Right renal cortex interstitium (tissue), 3 donors: ENCODE data around the gene MAST3. TPM values are rescaled to one million over a fixed set of nuclear protein-coding genes. Genes with fewer than 3 reads are reported as not detected.

Experiments used
- DNase-seq, 3 donors: peaks; one replicate each; pipeline ENCODE4 v3.0.0-alpha.2; 2013; ENCODE audit warnings: low read depth in 3 of 3, low spot score in 2 of 3
- polyA plus RNA-seq, 3 donors: library from polyadenylated mRNA; unstranded; fragments of 120-200 nt; gene quantifications; one replicate each; pipeline ENCODE4 v1.2.1, GENCODE V29; 2013; ENCODE audit not compliant: insufficient read length in 3 of 3

The MAST3 gene
- 1 to 10 TPM; 3.5 to 5.1 (median 4.5) TPM for polyA plus RNA-seq

DNA sequence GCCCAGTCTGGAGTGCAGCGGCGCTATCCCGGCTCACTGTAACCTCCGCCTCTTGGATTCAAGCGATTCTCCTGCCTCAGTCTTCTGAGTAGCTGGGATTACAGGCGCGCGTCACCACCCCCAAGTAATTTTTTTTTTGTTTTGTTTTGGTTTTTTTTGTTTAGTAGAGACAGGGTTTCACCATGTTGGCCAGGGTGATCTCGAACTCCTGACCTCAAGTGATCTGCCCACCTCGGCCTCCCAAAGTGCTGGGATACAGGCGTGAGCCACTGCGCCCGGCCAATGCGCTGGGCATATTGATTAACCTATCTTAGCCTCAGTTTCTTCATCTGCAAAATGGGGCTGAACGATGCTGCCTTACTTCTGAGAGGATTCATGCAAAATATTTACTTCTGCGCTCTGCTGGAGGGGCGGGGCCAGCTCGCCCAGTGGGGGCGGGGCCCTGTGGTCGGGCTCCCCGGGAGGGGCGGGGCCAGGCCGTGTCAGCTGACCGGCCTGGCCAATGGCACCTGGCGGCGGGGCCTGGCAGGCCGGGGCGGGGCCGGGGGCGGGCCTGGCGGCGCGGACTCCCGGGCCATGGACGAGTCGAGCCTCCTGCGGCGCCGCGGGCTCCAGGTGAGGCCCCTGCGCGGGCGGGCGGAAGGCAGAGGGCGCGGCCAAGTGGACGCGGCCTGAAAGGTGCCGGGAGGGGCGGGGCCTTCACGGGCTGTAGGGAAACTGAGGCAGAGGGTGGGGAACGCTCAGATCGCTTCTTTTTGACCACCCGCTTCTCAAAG is at the start of gene MAST3:
Gene MAST3 (plus strand): TSS at position 562 of the 776 bp plus-strand sequence. CDS start 15 bp downstream, at position 577.
- DNase-seq, result no peak

GRCh38 chr19:18049385-18049784 is 48.2 kb upstream of the MAST3 start:
- DNase-seq, result no peak

DNA sequence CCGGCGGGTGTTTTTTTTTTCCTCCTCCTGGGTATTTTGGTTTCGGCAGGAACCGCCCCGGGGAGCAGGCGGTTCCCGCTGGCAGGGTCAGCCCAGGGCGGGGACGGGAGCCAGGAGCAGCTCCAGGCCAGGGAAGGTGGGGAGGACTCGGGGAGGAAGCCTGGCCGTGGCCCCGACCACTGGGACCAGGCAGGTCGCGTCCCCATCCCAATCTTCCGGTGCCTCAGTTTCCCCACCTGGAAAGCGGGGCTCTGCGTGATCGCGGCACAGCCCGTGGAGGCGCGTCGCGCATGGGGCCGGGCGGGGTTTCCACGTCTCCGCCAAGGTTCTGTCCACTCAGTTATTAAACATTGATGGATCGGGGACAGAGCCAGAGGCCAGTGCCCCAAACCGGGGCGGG is 45.7 kb upstream of the MAST3 start:
- DNase-seq, result no peak

DNA sequence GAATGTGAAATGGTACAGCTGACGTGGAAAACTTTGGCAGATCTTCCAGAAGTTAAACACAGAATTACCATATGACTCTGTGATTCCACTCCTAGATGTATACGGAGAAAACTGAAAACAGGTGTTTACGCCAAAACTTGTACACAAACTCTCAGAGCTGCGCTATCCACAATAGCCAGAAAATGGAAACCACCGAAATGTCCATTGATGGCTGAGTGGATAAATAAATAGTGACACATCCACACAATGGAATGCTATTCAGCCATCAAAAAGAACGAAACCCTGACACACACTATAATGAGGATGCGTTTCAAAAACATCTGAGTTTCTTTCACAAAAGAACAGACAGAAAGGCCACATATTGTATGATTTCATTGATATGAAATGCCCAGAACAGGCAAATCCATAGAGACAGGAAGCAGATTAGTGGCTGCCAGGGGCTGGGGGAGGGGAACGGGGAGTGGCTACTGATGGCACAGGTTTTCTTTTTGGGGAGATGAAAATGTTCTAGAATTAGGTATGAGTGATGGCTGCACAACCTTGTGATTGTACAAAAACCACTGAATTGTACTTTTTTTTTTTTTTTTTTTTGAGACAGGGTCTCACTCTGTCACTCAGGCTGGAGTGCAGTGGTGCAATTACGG is 43.9 kb upstream of the MAST3 start:
- DNase-seq, result no peak

GRCh38 chr19:18055967-18056366 is 41.6 kb upstream of the MAST3 start:
- no peak for DNase-seq

DNA sequence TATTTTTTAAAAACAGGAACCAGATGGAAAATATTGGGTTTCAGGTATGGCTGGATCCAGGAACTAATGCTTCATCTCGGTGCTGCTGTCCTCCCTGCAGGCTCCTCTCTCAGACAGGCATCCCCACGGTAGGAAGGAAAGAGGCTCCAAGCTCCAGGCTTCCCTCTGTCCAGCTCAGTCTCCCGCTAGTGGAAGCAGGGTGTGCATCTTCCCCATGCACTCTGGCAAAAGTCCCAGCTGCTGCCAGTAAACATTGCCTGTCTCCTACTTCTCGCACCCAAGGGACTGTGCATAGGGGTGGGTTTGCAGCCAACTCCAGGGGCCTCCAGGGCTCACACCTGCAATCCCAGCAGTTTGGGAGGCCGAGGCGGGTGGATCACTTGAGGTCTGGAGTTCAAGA is 40.0 kb upstream of the MAST3 start:
- no peak for DNase-seq

DNA sequence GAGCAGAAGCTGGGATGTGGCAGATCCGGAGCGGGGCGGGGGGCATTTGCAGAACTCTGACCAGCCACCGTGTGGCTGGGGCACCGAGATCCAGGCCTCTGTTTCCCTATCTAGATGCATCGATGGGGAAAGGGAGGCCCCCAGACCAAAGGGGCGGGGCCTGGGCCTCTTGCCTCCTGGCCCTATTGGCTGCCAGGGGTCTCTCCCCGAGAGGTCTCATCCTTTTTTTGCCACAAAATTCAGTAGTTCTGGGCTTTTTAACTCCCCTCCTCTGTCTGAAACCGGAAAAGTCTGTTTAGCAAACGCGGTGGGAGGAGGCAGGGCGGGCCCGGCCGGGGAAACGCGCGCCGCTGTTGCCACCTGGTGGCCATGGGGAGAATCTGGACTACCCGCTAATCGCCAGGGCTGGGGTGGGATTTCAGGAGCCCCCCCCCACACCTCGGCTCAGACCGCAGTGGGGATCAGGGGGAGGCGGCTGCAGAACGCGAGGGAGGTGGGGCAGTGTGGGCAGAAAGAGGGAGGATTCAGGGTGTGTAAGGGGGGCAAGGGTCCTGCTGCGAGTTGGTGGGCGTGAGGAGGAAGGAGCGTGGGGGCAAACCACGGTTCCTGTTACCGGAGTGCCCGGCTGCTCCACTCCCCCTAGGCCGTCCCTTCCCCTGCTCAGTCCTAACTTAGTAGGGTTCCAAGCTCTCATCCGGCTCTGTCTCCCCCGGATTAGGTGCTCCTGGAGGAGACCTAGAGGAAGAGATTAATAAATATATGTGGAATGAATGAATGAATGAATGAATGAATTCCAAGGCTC is 39.2 kb upstream of the MAST3 start:
- peak; percentile 55 to 65 (median 63) for DNase-seq

- DNase-seq, result no peak
Observed at GRCh38 chr19:18059297-18059696, 38.3 kb upstream of the MAST3 start.

GRCh38 chr19:18059902-18060301 is 37.7 kb upstream of the MAST3 start:
- no peak for DNase-seq

- no peak for DNase-seq
Observed at GRCh38 chr19:18060472-18060871, 37.1 kb upstream of the MAST3 start.

DNA sequence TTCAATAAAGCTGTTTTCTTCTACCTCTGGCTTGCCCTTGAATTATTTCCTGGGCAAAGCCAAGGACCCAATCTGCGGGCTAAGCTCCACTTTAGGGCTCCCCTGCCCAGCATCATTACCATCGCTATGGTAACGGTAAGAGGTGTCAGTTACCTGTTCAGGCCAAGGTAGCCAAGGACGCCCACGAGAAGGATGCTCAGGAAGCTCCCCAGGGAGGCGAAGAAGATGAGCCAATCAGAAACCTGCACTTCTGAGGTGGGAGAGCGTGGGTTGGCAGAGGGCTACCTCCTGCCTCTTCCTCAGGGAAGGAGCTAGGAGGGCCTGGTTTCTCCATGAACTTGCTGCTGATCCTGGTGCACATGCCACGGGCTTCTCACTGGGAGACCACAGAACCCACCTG is 35.5 kb upstream of the MAST3 start:
- DNase-seq, result no peak

DNA sequence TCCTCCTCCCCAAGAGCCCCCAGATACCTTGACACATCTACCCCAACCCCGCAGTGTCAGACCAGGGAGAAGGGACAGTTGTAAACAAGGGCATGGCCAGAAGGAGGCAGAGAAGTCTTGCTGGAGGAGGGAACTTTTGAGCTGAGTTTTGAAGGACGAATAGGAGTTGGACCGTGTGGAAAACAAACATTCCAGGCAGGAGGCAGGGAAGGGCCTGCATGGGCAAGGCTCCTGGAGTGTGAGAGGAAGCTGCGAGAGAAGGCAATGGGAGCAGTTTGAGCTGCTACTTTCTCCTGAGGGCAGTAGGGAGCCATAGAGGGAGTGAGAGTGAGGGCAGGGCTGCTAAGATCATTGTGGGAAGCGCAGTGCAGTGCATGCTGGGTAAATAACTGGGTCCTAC is 34.1 kb upstream of the MAST3 start:
- DNase-seq, result no peak

- no peak for DNase-seq
Observed at GRCh38 chr19:18065173-18065495, 32.4 kb upstream of the MAST3 start.

DNA sequence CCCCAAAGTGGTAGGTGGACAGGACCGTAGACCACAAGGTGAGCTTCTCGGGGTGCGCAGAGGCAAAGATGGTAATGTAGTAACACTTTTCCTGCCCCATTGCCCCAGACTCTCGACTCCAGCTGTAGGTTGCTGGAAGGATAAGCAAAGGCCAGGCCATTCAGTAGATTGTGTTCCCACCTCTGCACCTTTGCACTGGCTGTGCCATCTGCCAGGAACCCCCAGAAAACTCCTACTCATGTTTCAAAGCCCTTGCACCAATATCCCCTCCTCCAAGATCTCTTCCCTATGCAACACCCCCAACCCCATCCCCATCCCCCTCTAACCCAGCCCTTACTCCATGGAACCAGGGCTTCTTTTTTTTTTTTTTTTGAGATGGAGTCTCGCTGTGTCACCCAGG is 29.2 kb upstream of the MAST3 start:
- DNase-seq, result no peak

GRCh38 chr19:18069383-18069782 is 28.2 kb upstream of the MAST3 start:
- DNase-seq, result no peak

DNA sequence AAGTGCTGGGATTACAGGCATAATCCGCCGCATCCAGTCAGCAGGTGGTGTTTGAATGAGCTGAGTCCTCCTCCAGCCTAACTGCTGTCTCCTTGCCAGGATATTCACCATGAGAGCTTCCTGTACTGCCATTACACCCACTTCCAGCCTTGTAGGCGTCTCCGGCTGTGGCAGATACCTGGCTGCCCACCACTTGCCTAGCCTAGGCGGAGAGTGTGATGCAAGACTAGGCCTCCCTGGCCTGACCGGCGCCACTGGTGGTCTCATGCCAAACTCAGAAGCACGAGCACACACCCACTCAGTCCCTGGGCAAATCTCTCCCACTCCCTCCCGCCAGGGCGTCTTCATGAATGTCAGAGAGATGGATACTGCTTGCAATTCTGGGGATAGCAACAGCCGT is 27.4 kb upstream of the MAST3 start:
- DNase-seq, result no peak

DNA sequence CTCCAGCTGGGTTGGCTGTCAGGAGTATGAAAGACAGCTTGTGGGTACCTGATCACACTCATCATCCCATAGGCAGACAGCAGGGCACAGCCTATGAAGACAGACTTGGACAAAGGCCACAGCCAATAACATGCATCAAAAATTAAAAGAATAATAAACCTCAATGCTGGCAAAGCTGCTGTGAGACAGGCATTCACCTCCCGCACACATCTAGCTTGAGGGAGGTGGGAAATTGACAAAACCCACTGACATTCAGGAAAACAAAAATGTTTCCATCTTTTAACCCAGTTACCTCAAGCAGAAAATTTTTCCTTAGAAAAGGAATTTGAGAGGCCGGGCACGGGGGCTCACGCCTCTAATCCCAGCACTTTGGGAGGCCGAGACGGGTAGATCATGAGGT is 25.2 kb upstream of the MAST3 start:
- no peak for DNase-seq

DNA sequence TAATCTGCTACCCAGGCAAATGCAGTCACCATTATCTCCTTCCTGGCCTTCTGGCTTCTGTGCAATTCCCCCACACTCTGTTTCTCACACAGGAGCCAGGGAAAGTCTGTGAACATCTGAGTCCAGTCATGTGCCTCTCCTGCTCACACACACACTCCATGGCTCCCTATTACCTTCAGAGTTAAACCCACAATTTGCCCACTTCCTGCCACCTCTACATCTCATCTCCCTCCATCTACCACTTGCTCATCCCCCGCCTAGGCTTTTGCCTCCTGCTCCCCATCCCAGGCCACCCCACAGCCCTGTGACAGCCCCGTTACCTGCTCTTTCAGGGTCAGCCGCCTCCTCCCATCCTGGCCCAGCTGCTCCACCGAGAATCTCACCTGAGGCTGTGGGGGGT is 24.4 kb upstream of the MAST3 start:
- DNase-seq, result no peak

DNA sequence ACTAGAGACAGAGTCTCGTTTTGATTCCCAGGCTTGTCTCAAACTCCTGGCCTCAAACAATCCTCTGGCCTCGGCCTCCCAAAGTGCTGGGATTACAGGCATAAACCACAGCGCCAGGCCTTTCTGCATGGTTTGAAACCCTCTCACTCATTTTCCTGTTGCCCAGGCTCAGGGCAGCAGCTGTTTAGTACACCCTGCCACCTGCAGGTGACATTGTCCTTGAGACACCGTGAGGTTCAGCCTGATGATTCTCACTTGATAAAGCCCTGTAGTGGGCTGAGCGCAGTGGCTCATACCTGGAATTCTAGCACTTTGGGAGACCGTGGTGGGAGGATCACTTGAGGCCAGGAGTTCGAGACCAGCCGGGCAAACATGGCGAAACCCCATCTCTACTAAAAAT is 23.4 kb upstream of the MAST3 start:
- no peak for DNase-seq

- no peak for DNase-seq
Observed at GRCh38 chr19:18083929-18084684, 13.5 kb upstream of the MAST3 start.
